ENCODE measurements around the gene GAS1. TPM values are rescaled to one million over a fixed set of nuclear protein-coding genes. Genes with fewer than 3 reads are reported as not detected.

Gene GAS1
- total and polyA plus RNA-seq, 10 donors, result 2.0 to 13.2 (median 5.4) TPM

GRCh38 chr9:86974421-86974820, 27.1 kb upstream of the GAS1 start:
- H3K4me3 ChIP-seq, result no peak overlapping the region
- TF ChIP-seq CTCF (IDR thresholded peaks at IDR 0.05 in 8 of 11, conservative IDR thresholded peaks at IDR 0.05 in 3 of 11), result no peak
- no peak for TF ChIP-seq POLR2AphosphoS5 (IDR thresholded peaks at IDR 0.05)
- no peak for TF ChIP-seq POLR2A (IDR thresholded peaks at IDR 0.05)
- WGBS, 5 donors, result 74 to 89% (median 75%) methylated on average over 2 of the region's 2 CpGs
- H3K27me3 ChIP-seq (replicated peaks in 1 of 7), result peaks cover 0 to 7% (median 0%) of the 10 kb centered on the region in 7 donors
- intact Hi-C loops (cut with DNase I; ENCODE audit: low total_unique reads), result no loop called here
- H3K4me1 ChIP-seq, result no peaks in the 10 kb centered on the region
- H3K9me3 ChIP-seq, result no peaks in the 10 kb centered on the region
- DNase-seq, result no peak
- H3K36me3 ChIP-seq, result no peaks in the 10 kb centered on the region
- no peak overlapping the region for H3K27ac ChIP-seq

GRCh38 chr9:86971742-86972141, 24.4 kb upstream of the GAS1 start:
- Histone ChIP-seq H3K4me3 (no peak overlapping the region), H3K36me3 (no peaks in the 10 kb centered on the region), H3K9me3 (no peaks in the 10 kb centered on the region), H3K4me1 (no peaks in the 10 kb centered on the region), H3K27me3 (replicated peaks in 1 of 7) (peaks cover 0 to 7% (median 0%) of the 10 kb centered on the region in 7 donors), H3K27ac (no peak overlapping the region)
- no peak for DNase-seq
- intact Hi-C loops (cut with DNase I; ENCODE audit: low total_unique reads), result no loop called here
- no peak for TF ChIP-seq POLR2A (IDR thresholded peaks at IDR 0.05)
- TF ChIP-seq CTCF (IDR thresholded peaks at IDR 0.05 in 8 of 11, conservative IDR thresholded peaks at IDR 0.05 in 3 of 11), result no peak
- no peak for TF ChIP-seq POLR2AphosphoS5 (IDR thresholded peaks at IDR 0.05)

GRCh38 chr9:86968258-86968920, 21.1 kb upstream of the GAS1 start:
- Histone ChIP-seq H3K27ac (no peak overlapping the region), H3K4me3 (no peak overlapping the region), H3K27me3 (replicated peaks in 1 of 7) (peaks cover 0 to 7% (median 0%) of the 10 kb centered on the region in 7 donors), H3K9me3 (no peaks in the 10 kb centered on the region), H3K36me3 (no peaks in the 10 kb centered on the region), H3K4me1 (no peaks in the 10 kb centered on the region)
- intact Hi-C loops (cut with DNase I; ENCODE audit: low total_unique reads), result no loop called here
- TF ChIP-seq POLR2AphosphoS5 (IDR thresholded peaks at IDR 0.05), result no peak
- TF ChIP-seq POLR2A (IDR thresholded peaks at IDR 0.05), result no peak
- no peak for TF ChIP-seq CTCF (IDR thresholded peaks at IDR 0.05 in 8 of 11, conservative IDR thresholded peaks at IDR 0.05 in 3 of 11)
- no peak for DNase-seq
- 62 to 78% (median 68%) methylated on average over 8 of the region's 8 CpGs for WGBS, 5 donors

GRCh38 chr9:86966852-86967511, 19.7 kb upstream of the GAS1 start:
- Histone ChIP-seq H3K9me3 (no peaks in the 10 kb centered on the region), H3K27me3 (replicated peaks in 1 of 7) (peaks cover 0 to 12% (median 0%) of the 10 kb centered on the region in 7 donors), H3K36me3 (no peaks in the 10 kb centered on the region), H3K4me3 (no peak overlapping the region), H3K27ac (no peak overlapping the region), H3K4me1 (no peaks in the 10 kb centered on the region)
- WGBS, 5 donors, result 74 to 85% (median 77%) methylated on average over 10 of the region's 10 CpGs
- no peak for TF ChIP-seq POLR2A (IDR thresholded peaks at IDR 0.05)
- TF ChIP-seq POLR2AphosphoS5 (IDR thresholded peaks at IDR 0.05), result no peak
- intact Hi-C loops (cut with DNase I; ENCODE audit: low total_unique reads), result no loop called here
- no peak for DNase-seq

All from spleen (tissue), 11 donors.